A549 (cell line): ENCODE results near the gene DAO.

ENCODE experiments used
- CBX2 ChIP-seq: fragments of 200-600 bp; sonication (generic); IDR thresholded peaks from 2 replicates; pipeline ENCODE4 v1.6.1; 2016; ENCODE audit warnings: low read depth, mild to moderate bottlenecking, borderline replicate concordance
- CTCF ChIP-seq: fragments of >200 bp; sonication (Bioruptor Twin); formaldehyde crosslinking; IDR thresholded peaks from 3 replicates; pipeline ENCODE4 v1.5.1; 2016
- EHMT2 ChIP-seq: fragments of 200-600 bp; sonication (generic); IDR thresholded peaks from 2 replicates; pipeline ENCODE4 v1.6.1; 2016; ENCODE audit warnings: antibody characterized with exemption, low read depth, mild to moderate bottlenecking, moderate library complexity
- EP300 ChIP-seq, 2 experiments: fragments of >200 bp; sonication (Bioruptor Twin); formaldehyde crosslinking; IDR thresholded peaks; 2 replicates in 1 of 2; 3 replicates in 1 of 2; pipeline ENCODE4 v1.6.1; 2016 to 2017
- ESRRA ChIP-seq: fragments of 150-350 bp; IDR thresholded peaks from 2 replicates; pipeline ENCODE4 v1.6.1; 2014; ENCODE audit warnings: mild to moderate bottlenecking, low read length, borderline replicate concordance
- HDAC2 ChIP-seq: fragments of 200-600 bp; sonication (generic); IDR thresholded peaks from 2 replicates; pipeline ENCODE4 v1.6.1; 2016
- MAX ChIP-seq: IDR thresholded peaks from 2 replicates; pipeline ENCODE4 v1.6.1; 2012
- MAZ ChIP-seq: fragments of 150-350 bp; IDR thresholded peaks from 2 replicates; pipeline ENCODE4 v1.6.1; 2014; ENCODE audit warnings: antibody characterized with exemption, low read depth, low read length, borderline replicate concordance
- POLR2A ChIP-seq: IDR thresholded peaks from 2 replicates; pipeline ENCODE4 v1.6.1; 2012; ENCODE audit warnings: mild to moderate bottlenecking, low read length
- RCOR1 ChIP-seq: fragments of 150-350 bp; IDR thresholded peaks from 2 replicates; pipeline ENCODE4 v1.6.1; 2014; ENCODE audit warnings: antibody characterized with exemption, low read length, low read depth
- ZFP36 ChIP-seq: fragments of 450-650 bp; IDR thresholded peaks from 2 replicates; pipeline ENCODE4 v1.6.1; 2014; ENCODE audit warnings: borderline replicate concordance; ENCODE audit not compliant: partially characterized antibody

GRCh38 chr12:108875682-108876361 lies 4.1 kb upstream of the DAO start:
- TF ChIP-seq ZFP36 = no peak
- no peak for TF ChIP-seq POLR2A
- TF ChIP-seq HDAC2 = no peak
- no peak for TF ChIP-seq ESRRA
- no peak for TF ChIP-seq CTCF
- TF ChIP-seq RCOR1 = no peak
- no peak for TF ChIP-seq MAX
- no peak for TF ChIP-seq CBX2
- no peak for TF ChIP-seq EHMT2
- TF ChIP-seq EP300 (IDR thresholded peaks at IDR 0.05) = no peak
- TF ChIP-seq MAZ = no peak
